Fibroblast of the conjunctiva (primary cell): ENCODE results near the gene AGRP.

Experiments
- DNase-seq: peaks from one replicate; pipeline ENCODE4 v3.0.0-alpha.2; 2010; ENCODE audit warnings: low read depth

The AGRP gene

DNA sequence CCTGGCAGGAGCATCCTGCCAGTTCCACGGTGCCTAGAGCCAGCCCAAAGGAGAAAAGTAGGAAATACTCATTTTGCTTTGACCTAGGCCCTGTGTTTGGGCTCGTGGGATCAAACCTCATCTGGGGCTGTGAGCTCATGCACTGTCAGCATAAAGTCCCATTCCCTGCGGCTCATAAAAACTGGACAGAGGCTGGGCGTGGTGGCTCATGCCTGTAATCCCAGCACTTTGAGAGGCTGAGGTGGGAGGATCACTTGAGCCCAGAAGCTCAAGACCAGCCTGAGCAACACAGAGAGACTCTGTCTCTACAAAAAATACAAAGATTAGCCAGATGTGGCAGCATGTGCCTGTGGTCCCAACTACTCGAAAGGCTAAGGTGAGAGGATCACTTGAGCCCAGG, 20.3 kb downstream of the AGRP start:
- DNase-seq = no peak

DNA sequence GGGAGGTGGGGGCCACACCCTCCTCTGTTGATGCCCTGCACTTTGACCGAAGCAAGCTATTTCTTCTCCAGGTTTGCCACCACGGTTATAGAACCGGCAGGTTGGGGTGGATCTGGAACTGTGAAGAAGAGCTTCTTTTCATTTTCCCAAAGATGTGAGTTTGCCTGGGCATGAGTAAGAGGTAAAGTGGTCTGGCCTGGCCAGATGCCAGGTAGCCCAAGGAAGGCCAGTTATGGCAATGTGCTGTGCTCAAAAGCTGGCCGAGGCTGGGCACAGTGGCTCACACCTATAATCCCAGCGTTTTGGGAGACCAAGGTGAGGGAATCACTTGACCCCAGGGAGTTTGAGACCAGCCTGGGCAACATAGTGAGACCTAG, 21.1 kb downstream of the AGRP start:
- no peak for DNase-seq

DNA sequence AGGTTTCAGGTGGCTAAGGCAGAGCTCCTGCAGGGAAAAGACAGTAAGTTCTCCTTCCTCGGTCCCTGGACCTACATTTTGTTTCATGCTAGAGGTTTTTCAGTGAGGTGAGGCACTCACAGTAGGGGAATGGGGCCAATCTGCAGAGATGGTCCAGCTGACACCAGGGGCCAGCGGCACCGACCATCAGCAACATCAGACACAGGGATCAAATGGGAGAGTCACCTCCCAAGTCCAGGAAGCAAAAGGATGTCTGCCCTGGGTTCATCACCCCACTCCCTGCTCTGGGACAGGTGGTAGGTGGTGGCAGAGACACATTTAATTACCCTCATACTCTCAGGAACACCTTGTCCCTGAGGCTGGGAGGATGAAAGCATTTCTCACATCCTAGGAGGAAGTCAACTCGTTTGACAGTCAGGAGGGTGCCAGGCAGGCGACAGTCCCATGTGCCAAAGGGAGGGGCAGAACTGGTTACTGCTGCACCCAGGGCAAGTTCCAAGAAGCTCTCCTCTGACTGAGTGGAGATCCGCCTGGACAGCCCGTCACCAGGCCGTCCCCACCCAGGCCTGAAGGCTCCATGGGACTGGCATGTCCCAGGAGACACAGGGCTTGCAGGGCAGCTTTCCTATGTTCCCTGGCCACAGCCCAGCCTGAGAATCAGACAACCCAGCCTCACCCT, 21.6 kb downstream of the AGRP start:
- DNase-seq = no peak

DNA sequence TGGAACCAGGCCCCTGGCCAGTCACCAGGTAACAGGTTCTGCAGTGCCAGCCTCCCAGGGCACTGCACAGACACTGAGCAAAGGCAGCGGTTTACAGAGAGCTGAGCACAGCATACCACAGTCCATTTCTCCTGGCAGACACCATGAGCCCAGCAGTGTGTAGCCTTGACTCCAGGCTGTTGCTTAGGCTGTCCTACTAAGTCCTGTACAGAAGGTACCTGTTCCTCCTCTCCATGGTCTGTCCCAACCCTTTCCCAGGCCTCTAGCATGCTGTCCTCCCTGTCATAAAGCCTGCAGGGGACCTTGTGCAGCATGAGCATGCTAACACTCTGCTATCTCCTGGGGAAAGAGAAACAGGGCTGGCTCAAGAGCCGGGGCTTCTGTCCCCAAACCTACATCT, 22.4 kb downstream of the AGRP start:
- no peak for DNase-seq

DNA sequence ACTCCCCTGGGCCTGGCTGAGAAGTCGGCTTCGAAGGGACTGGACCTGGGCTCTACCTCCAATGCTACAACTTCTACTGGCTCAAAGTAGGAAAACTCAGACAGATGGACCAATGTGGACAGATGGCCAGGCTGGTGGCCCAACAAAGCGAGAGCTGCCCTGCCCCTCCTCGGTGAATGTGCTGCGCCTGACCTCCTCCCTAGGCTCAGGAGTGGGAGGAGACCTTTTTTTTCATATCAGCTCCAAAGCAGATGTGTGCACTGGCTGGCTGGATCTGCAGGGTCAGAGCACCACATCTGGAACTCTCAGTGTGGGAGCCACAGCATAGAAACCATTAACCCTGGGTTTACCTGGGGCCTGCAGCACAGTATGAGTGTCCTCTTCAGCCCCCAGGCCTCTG, 23.2 kb downstream of the AGRP start:
- no peak for DNase-seq

DNA sequence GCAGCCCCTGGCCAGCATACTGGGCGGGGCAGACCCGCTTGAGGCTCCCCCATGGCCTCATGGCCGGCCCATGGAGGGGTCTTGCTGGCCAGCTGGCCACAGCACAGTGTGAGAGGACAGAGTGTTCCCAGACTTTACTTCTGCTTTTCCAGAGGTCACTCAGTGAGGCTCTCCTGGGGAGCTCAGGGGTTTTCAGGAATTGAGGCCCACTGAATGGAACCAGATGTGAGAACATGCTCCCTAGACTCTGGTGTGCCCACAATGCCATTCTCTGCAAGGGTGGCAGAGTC, 23.5 kb downstream of the AGRP start:
- DNase-seq = no peak

DNA sequence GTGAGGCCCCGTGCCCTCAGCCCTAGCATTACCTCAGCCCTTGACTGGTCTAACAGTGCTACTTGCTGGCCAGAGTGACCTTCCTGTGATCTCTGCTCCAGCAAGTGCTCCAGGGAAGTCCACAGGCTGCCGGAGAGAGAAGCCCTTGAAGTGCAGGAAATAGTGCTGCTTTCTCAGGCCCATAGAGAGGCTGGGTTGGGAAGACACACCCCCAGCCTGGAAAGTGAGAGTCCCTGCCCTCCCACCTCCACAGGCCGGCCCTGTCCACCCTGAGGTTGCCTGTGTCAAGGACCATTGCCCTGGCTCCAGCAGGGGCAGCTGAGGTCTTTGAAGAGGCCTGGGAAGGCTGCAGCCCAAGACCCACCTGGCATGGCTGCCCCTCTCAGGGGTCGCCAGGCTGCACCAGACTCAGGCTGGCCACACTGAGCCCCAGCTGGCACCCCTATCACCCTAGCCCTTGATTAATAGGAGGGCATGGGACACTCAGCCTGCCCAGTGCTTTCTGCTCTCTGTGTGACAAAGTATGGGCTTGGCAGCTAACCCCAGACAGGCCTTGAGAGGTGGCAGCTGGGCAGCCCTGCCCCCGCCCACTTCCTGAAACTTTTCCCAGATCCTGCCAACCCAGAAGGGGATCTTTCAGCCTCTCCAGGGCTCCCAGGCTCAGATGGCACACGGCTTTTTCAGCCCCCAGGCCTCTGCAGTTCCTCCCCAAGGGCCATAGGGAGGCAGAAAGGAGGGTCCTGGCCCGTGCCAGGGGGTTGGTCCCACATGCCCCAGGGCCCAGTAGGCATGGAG, 24.1 kb downstream of the AGRP start:
- no peak for DNase-seq

DNA sequence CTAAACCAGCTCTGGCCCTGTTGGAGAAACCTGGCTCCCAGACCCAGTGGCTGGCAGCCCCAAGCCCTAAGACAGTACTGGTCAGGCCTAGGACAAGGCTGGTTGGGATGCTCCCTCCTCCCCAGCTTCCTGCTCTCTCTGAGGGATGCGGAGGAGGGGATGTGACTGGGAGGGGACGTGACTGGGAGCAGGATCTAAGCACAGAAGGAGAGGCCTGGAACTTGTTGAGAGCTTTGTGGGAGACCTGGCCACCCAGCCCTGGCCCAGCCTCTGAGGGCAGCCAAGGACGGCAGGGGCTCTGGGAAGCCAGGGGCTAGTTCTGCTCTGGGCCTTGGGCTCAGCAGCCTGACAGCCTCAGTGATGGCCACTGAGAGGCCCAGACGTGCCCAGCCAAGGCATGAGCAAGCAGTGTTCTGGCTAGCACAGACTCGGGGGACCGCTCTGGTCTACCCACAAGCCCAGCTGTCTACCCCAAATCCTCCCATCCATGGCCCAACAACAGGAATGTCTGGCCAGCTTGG, 25.2 kb downstream of the AGRP start:
- DNase-seq = no peak

DNA sequence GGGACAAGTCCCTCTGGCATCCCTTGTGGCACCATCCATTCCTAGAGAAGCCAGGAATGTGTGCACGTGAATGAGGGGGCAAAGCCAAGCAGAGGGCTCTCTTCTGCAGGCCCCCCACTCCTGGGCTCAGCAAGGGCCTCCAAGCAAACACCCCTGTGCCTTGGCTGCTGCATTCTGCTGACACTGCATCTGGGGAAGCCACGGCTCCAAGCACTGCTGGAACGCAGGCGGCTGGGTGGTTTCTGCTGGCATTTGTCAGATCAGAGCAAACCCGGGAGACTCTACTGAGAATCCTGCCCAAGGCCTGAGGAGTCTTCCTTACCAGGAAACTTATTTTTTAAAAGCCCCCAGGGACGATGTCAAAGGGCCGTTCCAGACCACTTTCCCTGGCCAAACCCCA, 25.7 kb downstream of the AGRP start:
- no peak for DNase-seq

DNA sequence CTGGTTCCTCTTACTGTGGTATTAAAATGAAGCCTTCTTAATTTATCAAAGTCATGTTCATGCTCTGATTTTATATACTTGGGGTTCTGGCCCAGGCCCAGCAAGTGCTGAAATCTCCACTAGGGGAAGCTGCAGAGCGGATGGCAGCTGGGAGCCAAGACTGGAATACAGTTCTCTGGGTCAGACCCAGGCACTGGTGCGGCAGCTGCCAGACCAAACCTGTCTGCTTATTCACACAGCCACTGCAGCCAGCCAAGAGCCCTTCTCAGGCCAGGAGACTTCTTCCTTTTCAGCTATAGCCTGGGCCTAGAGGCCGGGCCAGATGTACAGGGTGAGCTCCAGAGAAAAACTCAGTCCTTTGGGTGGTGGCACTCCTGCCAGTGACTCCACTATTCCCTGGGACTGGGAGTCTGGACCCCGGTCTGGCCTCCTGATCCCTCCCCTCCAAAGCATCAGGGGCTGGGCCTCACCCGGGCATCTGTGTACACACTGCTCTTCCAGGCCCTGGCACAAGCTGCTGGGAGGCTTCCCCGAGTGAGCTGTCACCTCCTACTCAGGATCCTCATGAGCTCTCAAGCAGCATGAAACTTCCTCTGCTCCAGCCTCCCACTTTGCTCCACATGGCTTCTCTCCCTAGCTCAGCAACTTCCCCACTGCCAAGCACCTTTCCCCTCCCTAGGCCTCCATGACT, 26.8 kb downstream of the AGRP start:
- DNase-seq = no peak

DNA sequence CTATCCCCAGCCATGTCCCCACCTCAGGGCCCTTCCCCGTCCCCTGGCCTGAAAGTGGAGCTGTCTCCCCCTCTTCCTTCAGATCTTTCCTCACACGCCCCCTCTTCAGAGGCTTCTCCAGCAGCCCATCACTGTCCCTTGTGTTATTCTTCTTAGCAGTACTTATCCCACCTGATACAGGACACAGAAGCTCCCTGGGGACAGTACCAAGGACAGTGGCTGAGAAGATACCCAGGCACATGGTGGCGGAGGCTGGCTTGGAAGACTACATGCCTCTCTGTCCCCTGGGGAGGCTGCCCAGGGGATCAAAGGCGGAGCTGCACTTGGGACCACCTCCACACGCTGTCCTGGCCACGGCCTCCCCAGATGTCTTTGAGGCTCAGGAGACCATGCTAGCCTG, 28.5 kb downstream of the AGRP start:
- no peak for DNase-seq

DNA sequence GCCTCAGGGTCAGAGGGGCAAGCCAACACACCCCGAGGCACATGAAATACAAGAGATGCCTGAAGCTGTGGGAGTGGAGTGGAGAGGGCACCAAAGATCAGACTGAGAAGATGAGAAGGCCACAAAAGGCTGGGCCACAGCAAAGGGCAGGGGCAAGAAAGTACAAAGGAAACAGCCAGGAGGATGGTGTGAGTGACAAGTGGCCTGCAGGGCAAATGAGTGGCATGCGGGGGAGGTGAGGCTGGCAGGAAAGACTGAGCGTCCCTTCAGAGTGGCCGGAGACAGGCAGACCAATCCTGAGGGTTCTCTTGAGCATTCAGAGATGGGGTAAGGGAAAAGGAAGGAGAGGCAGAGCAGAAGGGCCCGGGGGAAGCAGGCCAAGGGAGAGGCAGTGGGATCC, 29.2 kb downstream of the AGRP start:
- no peak for DNase-seq

DNA sequence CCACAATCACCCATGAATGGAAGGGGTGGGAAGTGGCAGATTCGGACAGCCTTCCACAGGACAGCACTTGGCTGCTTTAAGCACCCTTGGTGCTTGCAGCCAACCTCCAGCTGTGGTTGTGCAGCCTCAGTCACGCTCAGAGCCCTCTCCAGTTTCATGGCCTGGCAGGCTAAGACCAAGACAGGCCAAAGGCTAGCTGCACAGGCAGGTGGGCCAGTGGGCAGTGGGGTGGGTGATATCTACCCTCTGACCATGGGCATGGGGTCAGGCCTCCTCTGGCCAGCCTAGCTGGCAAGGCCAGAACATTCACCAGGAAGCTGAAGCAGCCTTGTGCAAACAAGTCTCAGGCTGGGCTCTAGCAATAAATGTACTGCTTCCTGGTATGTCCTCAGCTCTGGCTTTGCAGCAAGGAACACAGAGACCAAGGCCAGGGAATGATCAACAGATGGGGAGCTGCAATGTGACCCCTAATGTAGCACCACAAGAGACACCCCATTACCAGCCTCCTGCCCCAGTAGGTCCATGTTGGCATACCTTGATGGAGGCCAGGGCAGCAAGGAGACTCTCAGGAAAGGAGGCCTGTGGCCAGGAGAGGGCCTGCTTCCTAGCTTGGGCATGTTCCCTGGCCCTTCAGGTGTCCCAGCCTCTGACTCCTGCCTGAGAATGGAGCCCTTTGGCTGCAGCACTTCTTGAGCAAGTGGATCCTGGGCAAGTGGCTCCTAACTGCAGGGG, 31.5 kb downstream of the AGRP start:
- no peak for DNase-seq

DNA sequence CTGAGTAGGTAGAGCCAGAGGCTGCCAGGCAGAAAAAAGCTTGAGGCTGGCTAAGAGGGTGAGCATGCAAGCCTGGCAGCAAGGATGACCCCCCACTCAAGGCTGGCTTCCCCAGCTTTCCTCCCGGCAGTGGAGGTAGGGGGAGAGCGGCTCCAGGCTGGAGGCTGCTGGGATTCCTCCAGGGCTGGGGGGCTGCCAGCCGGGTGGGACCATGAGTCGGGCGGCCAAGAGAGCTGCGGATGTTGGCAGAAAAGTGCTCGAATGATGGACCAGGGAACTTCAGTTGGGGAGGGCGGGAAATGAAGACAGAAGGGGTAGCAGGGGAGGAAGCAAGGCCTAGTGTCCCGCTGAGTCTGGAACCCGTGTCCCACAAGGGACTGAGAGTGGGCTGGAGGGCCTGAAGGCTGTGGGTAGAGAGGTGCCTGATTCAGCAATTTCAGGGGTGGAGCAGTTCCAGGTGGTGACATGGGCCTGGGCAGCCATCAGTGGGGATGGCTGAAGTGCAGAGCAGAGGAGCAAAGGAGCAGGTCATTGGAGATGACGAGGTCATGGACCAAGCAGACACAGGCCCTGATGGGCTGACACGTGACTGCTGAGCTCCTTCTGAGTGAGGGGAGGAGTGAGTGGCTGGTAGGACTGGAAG, 32.2 kb downstream of the AGRP start:
- DNase-seq = no peak

DNA sequence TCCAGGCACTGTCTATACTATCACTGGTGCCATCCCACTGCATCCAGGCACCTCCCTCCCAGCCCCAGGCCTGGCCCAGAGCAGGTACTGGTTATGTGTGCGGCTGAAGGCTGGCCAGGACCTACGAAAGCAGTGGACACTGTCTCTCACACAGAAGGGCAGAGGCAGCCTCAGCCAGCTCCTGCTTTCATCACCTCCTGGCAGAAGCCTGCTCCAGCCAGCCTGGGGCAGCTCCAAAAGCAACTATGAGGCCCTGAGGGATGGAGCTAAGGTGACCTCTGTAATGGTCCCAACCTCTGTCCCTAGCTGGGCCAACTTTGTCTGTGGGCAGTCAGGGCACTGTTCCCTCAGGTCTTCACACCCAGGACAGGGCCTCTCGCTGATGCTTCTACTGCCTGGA, 33.6 kb downstream of the AGRP start:
- no peak for DNase-seq

DNA sequence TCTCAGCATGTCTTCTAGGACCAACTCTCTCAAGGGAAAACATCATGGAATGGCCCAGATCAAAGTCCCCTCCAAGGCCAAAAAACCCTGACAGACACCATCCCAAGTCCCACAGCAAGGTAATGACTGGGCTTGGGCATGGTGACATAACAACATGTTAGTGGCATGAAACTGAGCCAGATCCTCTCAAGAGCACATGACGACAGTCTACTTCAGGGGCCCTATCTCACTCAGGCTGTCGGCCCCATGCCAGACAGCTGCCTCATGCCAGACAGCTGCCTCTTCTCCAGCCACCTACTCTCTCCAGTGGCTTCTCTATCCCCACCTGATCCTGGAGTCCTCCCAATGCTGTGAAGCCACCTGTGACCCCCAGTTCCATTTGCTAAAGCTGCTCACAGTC, 34.0 kb downstream of the AGRP start:
- DNase-seq = no peak

DNA sequence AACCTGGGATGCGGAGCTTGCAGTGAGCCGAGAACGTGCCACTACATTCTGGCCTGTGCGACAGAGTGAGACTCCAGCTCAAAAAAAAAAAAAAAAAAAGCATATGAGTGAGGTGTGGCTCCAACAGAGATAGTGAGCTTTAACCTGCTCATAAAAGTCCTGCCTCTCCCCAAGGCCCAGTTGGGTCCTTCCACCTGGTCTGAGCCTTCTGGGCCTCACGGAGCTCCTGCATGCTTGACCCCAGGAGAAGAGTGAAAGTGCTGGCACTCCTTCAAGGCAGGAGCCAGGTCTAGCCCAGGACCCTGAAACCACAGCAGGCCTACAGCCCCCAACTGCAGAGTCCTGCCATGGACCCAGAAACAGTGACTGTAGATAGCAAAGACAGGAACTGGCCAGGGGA, 34.8 kb downstream of the AGRP start:
- DNase-seq = no peak

DNA sequence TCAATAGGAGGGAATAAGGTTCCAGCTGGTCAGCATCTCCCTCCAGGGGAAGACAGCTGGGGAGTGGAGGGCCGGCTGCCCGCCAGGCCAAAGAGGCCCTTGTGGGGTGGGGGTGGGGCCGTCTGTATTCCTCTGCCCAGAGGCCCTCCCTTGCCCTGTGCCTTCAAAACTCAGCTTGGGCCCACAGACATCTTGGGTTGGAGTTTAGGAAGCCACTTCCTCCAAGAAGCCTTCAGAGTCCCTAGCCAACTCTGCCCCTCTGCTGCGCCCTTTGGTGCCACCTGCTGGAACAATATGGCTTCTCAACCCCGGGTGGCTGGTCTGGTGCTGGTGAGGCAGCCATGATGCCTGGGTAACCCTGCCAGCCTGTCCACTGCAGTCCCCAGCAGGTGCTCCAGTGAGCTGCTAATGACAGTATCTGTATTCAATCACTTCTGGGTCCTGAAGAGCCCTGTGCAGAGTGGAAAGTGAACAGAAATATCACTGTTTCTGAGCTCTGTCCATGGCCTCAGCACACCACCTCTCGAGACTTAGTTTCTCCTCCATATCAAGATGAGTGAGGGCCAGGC, 35.8 kb downstream of the AGRP start:
- DNase-seq = peak; percentile 10

DNA sequence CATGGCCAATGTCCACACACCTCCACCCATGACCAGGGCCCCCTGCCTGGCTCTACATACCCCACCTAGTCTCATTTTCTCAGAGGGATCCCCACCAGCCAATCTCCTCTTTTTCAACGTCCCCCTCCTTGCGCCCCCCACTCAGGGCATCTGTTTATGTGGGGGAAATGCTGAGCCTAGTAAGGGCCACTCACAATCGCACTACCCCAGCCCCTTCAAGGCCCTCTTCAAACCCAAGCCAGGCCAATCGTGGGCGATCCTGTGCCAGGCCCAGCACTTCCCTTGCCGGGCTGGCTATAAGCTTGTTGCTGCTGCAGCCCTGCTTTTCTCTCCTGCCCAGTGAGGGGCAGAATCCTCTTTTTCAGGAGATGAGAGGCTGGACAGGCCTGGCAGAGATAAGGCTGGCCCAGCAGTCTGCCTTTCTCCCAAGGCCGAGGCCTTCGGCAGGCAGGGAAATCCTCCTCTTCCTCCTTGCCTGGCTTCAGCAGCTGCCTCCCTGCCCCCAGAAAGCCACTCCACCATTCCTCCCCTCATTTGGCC, 36.3 kb downstream of the AGRP start:
- DNase-seq = no peak

DNA sequence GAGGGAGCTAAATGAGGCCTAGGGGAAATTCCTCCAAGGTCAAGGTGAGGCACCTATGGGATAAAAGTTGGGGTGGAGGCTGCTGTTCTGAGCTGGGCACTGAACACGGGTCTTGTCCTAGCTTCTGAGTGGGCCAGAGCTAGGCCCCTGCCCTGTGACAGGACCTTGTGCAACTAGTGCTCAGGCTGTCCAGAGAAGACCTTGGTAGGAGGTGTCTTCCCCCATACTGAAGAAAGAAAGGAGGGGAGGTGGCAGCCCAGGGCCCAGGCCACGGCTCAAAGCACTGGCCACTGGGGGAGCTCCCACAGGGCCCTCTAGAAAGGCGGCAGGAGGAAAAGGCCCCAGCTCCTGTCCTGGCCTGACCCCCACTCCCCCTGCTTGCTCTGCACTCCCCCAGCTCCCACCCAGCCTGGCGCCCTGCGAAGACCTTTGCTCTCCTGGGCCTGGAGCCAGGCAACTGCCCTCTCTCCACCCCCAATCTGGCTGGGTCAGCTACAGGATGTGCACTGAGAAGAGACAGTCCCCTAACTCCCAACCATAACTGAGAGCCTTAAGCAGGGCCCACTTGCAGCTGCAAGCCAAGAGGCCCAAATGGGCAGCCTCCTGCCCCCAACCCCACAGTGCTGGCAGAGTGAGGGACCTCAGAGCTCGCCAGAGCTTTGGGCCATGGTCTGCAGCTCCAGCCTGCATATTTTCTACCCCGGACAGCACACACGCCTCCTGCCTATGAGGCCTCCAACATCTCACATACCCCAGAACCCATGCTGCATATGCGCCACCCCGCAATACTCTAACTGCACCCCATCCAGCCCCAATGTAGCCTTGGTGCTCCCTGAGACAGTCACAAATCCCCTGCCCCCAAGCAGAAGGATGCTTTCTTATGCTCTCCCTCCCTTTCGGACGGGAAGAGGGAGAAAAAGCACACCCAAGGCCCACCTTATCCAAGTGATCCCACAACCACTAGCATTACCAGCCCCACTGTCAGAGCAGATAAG, 37.1 kb downstream of the AGRP start:
- no peak for DNase-seq
